ENCODE data around the gene MYOM1. TPM values are rescaled to one million over a fixed set of nuclear protein-coding genes. Genes with fewer than 3 reads are reported as not detected.
A peak's percentile ranks its signal among the peaks of the same experiment; 100 is the strongest.

MYOM1 gene
- total RNA-seq, 1 donor from 2014 or later: 0.57 TPM

GRCh38 chr18:3251249-3251962 is 31.6 kb upstream of the MYOM1 start:
- peaks cover 8% of the 10 kb centered on the region for H3K36me3 Mint-ChIP-seq (ENCODE audit: low read depth, unreplicated experiment)
- peaks cover 57% of the 10 kb centered on the region for H4K20me1 ChIP-seq (ENCODE audit: insufficient read depth, low read length)

GRCh38 chr18:3250237-3251107 is 30.7 kb upstream of the MYOM1 start:
- H3K9ac ChIP-seq (ENCODE audit: low read length): peak overlapping the region; percentile 84

More at GRCh38 chr18:3251249-3251962, 31.6 kb upstream of the MYOM1 start:
- Mint-ChIP-seq H3K4me3 (ENCODE audit: unreplicated experiment) (peak overlapping the region; percentile 74), H3K27me3 (ENCODE audit: low read depth, unreplicated experiment) (no peaks in the 10 kb centered on the region), H3K27ac (ENCODE audit: unreplicated experiment) (peak overlapping the region; percentile 82), H3K9me3 (ENCODE audit: unreplicated experiment) (no peaks in the 10 kb centered on the region), H3K4me1 (ENCODE audit: low read depth, unreplicated experiment) (peaks cover 47% of the 10 kb centered on the region)
- TF ChIP-seq CTCF (IDR thresholded peaks at IDR 0.05; ENCODE audit: insufficient read depth, low read depth, low read length) (no peak), EZH2 (IDR thresholded peaks at IDR 0.05; ENCODE audit: insufficient read depth, low read length) (no peak)
- Histone ChIP-seq H3K4me3 (ENCODE audit: insufficient read depth, low read depth, low read length) (peak overlapping the region; percentile 52), H3K36me3 (ENCODE audit: insufficient read depth, low read length) (peaks cover 47% of the 10 kb centered on the region), H3K27me3 (ENCODE audit: insufficient read depth, low read length) (no peaks in the 10 kb centered on the region), H3K9ac (ENCODE audit: low read length) (peak overlapping the region; percentile 48), H3K27ac (ENCODE audit: low read depth, low read length) (peak overlapping the region; percentile 94), H3K4me2 (ENCODE audit: low read length) (peak overlapping the region; percentile 88), H3K4me1 (ENCODE audit: insufficient read depth, low read length) (peaks cover 41% of the 10 kb centered on the region), H2AFZ (ENCODE audit: low read depth, low read length) (no peak overlapping the region), H3K79me2 (ENCODE audit: insufficient read depth, low read length) (peaks cover 87% of the 10 kb centered on the region), H3K9me3 (ENCODE audit: insufficient read depth, low read depth, low read length) (no peaks in the 10 kb centered on the region)
- no peak for DNase-seq (ENCODE audit: low read depth)
- FAIRE-seq: no peak

More at GRCh38 chr18:3250237-3251107, 30.7 kb upstream of the MYOM1 start:
- Histone ChIP-seq H2AFZ (ENCODE audit: low read depth, low read length) (no peak overlapping the region), H3K9me3 (ENCODE audit: insufficient read depth, low read depth, low read length) (no peaks in the 10 kb centered on the region), H3K79me2 (ENCODE audit: insufficient read depth, low read length) (peaks cover 81% of the 10 kb centered on the region), H3K4me1 (ENCODE audit: insufficient read depth, low read length) (peaks cover 37% of the 10 kb centered on the region), H3K4me2 (ENCODE audit: low read length) (peak overlapping the region; percentile 88), H3K27me3 (ENCODE audit: insufficient read depth, low read length) (no peaks in the 10 kb centered on the region), H3K4me3 (ENCODE audit: insufficient read depth, low read depth, low read length) (peak overlapping the region; percentile 99), H3K27ac (ENCODE audit: low read depth, low read length) (peak overlapping the region; percentile 94), H4K20me1 (ENCODE audit: insufficient read depth, low read length) (peaks cover 50% of the 10 kb centered on the region), H3K36me3 (ENCODE audit: insufficient read depth, low read length) (peaks cover 40% of the 10 kb centered on the region)
- H3K9me3 Mint-ChIP-seq (ENCODE audit: unreplicated experiment): no peaks in the 10 kb centered on the region
- H3K27ac Mint-ChIP-seq (ENCODE audit: unreplicated experiment): peak overlapping the region; percentile 58
- peaks cover 8% of the 10 kb centered on the region for H3K36me3 Mint-ChIP-seq (ENCODE audit: low read depth, unreplicated experiment)
- no peaks in the 10 kb centered on the region for H3K27me3 Mint-ChIP-seq (ENCODE audit: low read depth, unreplicated experiment)
- peaks cover 42% of the 10 kb centered on the region for H3K4me1 Mint-ChIP-seq (ENCODE audit: low read depth, unreplicated experiment)
- DNase-seq (ENCODE audit: low read depth) (peak; percentile 89), FAIRE-seq (peak; percentile 82)
- H3K4me3 Mint-ChIP-seq (ENCODE audit: unreplicated experiment): peak overlapping the region; percentile 86
- TF ChIP-seq CTCF (IDR thresholded peaks at IDR 0.05; ENCODE audit: insufficient read depth, low read depth, low read length): no peak
- TF ChIP-seq EZH2 (IDR thresholded peaks at IDR 0.05; ENCODE audit: insufficient read depth, low read length): no peak

Data from astrocyte (in vitro differentiated cells and primary cell).